GM18951 (cell line): Measurements from ENCODE around the gene ZNF423.

Experiments used
- POLR2A ChIP-seq: IDR thresholded peaks from 4 replicates; pipeline ENCODE4 v1.6.1; 2011; ENCODE audit warnings: mild to moderate bottlenecking; ENCODE audit not compliant: insufficient read length, insufficient read depth; ENCODE audit errors: extremely low read depth
- in situ Hi-C: fragments of 300-500 bp; cut with MboI; formaldehyde crosslinking; loops from one replicate; pipeline ENCODE4 v1.12.0; 2022; ENCODE audit warnings: low sequenced_read_pairs, mixed read lengths, inconsistent platforms; ENCODE audit not compliant: unreplicated experiment

The ZNF423 gene

DNA sequence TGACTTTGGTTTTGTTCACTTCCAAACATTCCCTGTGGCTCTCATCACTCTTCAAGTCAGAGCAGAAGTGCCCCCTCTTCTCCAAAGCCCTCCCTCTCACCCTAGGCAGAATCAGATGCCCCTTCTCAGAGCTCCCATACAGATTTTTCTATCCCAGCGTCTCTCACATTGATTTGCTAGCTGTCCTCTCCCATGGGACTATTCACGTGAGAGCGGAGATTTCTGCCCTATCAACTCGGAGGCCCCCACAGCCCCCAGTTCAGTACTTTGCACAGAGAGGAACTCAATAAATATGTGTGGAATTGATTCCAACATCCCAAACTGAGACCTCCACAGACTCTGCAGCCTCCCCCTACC lies 299.7 kb downstream of the ZNF423 start:
- no peak for TF ChIP-seq POLR2A
- in situ Hi-C loops = no loop called here

DNA sequence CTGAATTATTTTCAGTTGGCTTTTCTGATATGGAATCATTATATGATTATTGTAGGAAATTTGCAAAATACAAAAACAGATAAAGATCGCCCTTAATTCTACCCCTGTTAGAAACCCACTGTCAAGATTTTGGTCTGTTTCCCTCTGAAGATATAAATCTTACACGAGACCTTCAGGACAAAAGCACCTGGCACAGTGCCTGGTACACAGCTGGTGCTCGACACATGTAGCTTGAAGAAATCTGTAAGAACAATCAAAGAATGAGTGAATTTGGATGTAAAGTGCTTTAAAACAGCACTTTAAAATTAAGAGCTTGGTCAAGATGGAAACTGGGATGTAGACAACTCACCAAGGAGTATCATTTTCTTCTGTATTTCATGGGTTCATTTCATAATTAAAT lies 301.2 kb downstream of the ZNF423 start:
- in situ Hi-C loops = no loop called here
- no peak for TF ChIP-seq POLR2A

DNA sequence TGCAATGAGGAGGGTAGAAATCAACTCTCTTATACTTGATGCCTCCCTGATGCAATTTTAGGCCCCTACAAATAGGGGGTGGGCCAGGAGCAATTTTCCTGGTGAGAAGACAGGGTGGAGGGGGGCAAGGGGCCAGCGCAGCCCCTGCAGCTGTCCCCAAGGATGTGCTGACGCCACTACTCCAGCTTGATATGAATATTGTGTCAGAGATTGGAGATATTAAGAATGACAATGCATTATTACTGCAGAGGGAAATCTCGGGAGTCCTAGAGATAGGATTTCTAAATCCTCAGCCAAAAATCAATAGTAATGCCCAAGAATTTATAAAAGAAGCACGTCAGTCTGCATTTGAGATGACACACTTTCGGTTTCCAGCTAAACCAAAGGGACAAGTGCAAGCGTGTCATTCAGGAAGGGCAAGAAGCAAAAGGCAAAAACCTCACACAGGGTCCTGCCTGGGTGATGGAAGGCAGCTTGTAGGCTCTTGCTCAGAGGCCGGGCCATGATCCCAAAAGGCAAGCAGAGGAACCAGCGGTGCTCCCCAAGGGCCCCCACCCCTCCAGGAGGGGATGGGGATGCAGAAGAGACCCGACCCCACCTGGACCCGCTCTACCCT lies 303.5 kb downstream of the ZNF423 start:
- no peak for TF ChIP-seq POLR2A
- in situ Hi-C loops = no loop called here

GRCh38 chr16:49550666-49551065 lies 305.2 kb downstream of the ZNF423 start:
- no peak for TF ChIP-seq POLR2A
- in situ Hi-C loops = no loop called here

GRCh38 chr16:49550140-49550539 lies 305.8 kb downstream of the ZNF423 start:
- in situ Hi-C loops = no loop called here
- no peak for TF ChIP-seq POLR2A

GRCh38 chr16:49548325-49548970 lies 307.5 kb downstream of the ZNF423 start:
- no peak for TF ChIP-seq POLR2A
- in situ Hi-C loops = no loop called here

DNA sequence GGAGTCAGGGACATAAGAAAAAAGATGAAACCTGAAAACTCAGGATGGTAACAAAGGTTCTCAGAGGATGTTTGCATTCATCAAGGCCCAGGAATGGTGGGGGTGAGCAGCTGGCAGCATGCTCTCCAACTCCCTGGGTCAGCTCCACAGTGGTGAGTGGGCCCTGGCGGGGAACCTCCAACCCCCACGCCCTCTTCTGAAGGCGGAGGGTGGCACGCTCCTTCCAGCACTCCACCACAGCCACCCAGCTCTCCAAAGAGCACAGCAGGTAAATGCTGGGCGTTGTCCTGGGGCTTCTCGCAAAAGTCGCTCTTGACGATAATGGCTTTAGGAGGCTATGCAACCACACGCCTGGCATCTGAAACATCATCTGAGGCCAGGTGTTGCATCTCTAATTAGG lies 308.5 kb downstream of the ZNF423 start:
- in situ Hi-C loops = no loop called here
- TF ChIP-seq POLR2A = no peak

GRCh38 chr16:49546735-49547134 lies 309.2 kb downstream of the ZNF423 start:
- TF ChIP-seq POLR2A = no peak
- in situ Hi-C loops = no loop called here

DNA sequence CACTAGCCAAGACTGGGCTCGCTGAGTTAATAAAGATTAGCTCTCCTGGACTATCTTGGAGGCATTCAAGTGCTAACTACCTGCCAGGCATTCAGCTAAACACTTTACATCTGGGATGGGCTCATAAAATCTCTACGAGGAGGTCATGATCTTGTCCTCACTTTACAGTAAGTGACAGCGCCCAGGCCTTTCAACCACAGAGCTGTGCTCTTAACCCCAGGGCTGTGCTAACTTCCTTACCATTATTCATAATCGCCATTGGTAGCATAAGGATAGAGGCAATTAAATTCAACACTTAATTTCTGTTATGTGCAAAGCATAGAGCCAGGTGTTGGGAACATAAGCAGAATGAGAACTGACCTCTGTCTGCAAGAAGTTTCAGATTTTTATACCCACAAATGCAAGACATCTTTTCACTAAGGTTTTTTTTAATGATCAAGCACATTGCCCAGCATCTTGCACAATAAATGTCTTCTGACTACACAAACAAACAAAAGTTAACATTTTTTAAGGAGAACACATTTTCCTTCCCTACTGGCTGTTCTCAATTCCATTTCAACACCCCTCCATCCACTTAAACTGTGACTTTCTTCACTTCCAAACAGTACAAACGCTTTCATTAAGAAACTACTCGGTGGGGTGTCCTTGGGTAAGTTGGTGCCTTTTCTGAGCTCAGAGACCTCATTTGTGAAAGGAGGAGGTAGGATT lies 310.0 kb downstream of the ZNF423 start:
- TF ChIP-seq POLR2A = no peak
- in situ Hi-C loops = no loop called here

- no peak for TF ChIP-seq POLR2A
- in situ Hi-C loops = no loop called here
Observed at GRCh38 chr16:49545243-49545642, 310.7 kb downstream of the ZNF423 start.

DNA sequence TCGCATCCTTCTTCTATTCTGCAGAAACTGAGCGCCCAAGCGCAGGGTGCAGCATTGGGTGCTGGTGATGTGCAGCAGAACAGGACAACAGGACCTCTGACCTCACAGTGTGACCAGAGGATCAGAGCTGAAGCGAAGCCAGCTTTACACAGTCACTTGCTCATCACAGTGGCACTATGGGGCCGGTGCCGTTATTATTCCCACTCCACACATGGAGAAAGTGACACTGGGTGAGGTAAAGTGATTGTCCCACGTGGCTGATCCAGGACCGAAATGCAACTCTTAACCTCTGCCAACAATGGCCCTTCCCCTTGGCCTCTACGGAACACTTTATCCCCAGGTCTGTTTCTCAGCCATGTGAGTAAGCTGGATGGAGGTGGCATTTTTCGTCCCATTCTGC lies 311.1 kb downstream of the ZNF423 start:
- no peak for TF ChIP-seq POLR2A
- in situ Hi-C loops = no loop called here

- in situ Hi-C loops = no loop called here
- TF ChIP-seq POLR2A = no peak
Observed at GRCh38 chr16:49543631-49543946, 312.3 kb downstream of the ZNF423 start.

DNA sequence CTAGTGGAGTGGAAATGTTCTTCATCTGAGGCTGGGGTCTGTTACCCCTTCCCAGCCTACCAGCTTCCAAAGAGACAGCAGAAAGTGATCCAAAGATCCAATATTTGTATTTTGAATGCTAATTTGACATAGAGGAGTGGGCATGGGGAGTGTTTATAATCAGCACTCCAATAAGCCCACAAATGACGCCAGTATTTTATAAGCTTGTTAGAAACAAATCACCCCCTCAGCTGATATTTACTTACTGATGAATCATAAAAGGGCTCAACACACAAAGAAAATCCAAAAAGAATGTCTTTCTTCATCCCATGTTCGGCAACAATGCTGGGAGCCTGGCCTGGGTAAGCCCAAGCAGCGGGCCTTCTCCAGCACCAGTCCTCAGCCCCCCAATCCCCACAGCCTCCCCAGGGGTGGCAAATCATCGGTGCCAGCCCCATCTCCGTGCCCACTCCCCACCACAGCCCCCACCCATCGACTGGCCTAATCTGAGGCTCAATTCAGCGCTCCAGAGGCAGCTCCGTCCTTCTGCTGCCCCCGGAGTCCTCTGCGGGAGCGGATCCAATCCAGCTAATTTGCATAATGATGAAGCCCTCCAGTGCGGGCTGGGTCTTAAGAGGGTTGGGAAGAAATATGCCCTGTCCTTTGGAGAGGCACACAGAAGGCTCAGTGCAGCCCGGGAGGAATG lies 312.8 kb downstream of the ZNF423 start:
- in situ Hi-C loops = no loop called here
- TF ChIP-seq POLR2A = no peak
